Measurements from ENCODE around the gene GPRC5C.
A peak's percentile ranks its signal among the peaks of the same experiment; 100 is the strongest.

Gene GPRC5C, protein sequence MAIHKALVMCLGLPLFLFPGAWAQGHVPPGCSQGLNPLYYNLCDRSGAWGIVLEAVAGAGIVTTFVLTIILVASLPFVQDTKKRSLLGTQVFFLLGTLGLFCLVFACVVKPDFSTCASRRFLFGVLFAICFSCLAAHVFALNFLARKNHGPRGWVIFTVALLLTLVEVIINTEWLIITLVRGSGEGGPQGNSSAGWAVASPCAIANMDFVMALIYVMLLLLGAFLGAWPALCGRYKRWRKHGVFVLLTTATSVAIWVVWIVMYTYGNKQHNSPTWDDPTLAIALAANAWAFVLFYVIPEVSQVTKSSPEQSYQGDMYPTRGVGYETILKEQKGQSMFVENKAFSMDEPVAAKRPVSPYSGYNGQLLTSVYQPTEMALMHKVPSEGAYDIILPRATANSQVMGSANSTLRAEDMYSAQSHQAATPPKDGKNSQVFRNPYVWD

DNA sequence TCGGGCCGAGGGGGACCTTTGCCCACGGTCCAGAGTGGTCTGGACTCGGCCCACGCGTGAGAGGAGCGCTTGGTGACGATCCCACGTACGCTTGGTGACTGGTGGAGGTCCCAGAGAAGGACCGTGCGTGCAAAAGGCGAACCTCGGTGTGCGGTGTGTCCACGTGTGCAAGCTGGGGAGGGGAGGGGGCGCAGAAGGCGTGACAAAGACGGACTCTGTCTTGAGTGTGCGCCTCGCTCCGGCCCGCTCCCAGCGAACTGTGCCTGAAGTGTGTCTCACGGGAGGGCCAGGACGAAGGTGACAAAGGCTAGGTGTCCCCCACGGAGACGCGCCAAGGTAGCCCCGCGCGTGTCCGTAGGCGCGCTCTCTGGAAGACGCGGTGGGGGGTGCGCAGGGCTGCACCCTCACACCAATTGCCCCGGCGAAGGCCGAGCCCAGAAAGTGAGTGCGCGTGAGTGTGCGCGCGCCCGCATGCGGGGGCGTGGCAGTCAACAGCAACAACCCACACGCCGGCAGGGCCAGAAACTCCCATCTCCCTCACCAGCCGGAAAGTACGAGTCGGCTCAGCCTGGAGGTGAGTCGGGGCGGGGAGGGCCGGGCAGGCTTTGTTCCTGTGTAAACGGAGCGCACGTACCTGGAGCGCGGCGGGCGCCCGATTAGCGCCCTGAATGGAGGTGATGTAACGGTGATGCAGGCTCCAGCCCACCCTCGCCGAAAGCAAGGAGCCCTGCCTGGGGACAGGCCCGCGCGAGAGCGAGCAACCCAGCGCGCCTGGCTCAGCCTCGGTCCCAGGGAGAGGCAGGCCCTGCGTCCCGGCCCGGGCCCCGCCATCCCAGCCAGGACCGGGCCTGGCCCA lies at the start of gene GPRC5C:
Gene GPRC5C (plus strand): TSS at position 521 of the 856 bp plus-strand sequence. CDS start 7,689 bp downstream, outside the sequence.
- H3K27ac Mint-ChIP-seq = no peak within 1 kb of the TSS
- H3K36me3 Mint-ChIP-seq (ENCODE audit: low read depth) = no peaks in the 10 kb centered on the region
- peak within 1 kb of the TSS; percentile 50 for H3K4me3 Mint-ChIP-seq
- H3K9me3 Mint-ChIP-seq = peaks cover under 1% of the 10 kb centered on the region
- H3K27me3 Mint-ChIP-seq (ENCODE audit: low read depth) = peaks cover 68% of the 10 kb centered on the region
- H3K4me1 Mint-ChIP-seq (ENCODE audit: low read depth) = peaks cover 2% of the 10 kb centered on the region

GRCh38 chr17:74383141-74383540 lies 48.7 kb upstream of the GPRC5C start:
- no peaks in the 10 kb centered on the region for H3K36me3 Mint-ChIP-seq (ENCODE audit: low read depth)
- peaks cover 4% of the 10 kb centered on the region for H3K27me3 Mint-ChIP-seq (ENCODE audit: low read depth)
- H3K4me3 Mint-ChIP-seq = no peak overlapping the region
- no peaks in the 10 kb centered on the region for H3K9me3 Mint-ChIP-seq
- H3K27ac Mint-ChIP-seq = no peak overlapping the region
- no peaks in the 10 kb centered on the region for H3K4me1 Mint-ChIP-seq (ENCODE audit: low read depth)

- Mint-ChIP-seq H3K27ac (no peak overlapping the region), H3K4me1 (ENCODE audit: low read depth) (no peaks in the 10 kb centered on the region), H3K9me3 (no peaks in the 10 kb centered on the region), H3K4me3 (no peak overlapping the region), H3K27me3 (ENCODE audit: low read depth) (peaks cover 4% of the 10 kb centered on the region), H3K36me3 (ENCODE audit: low read depth) (no peaks in the 10 kb centered on the region)
These were observed 46.7 kb upstream of the GPRC5C start for GRCh38 chr17:74385201-74385600.

GRCh38 chr17:74386386-74386785 lies 45.5 kb upstream of the GPRC5C start:
- Mint-ChIP-seq H3K27me3 (ENCODE audit: low read depth) (peaks cover 4% of the 10 kb centered on the region), H3K36me3 (ENCODE audit: low read depth) (no peaks in the 10 kb centered on the region)

GRCh38 chr17:74387365-74388218 lies 44.3 kb upstream of the GPRC5C start:
- Mint-ChIP-seq H3K4me3 (no peak overlapping the region), H3K27me3 (ENCODE audit: low read depth) (peaks cover 4% of the 10 kb centered on the region), H3K9me3 (no peaks in the 10 kb centered on the region), H3K27ac (no peak overlapping the region), H3K4me1 (ENCODE audit: low read depth) (no peaks in the 10 kb centered on the region), H3K36me3 (ENCODE audit: low read depth) (no peaks in the 10 kb centered on the region)

More at GRCh38 chr17:74386386-74386785, 45.5 kb upstream of the GPRC5C start:
- Mint-ChIP-seq H3K27ac (no peak overlapping the region), H3K4me3 (no peak overlapping the region), H3K9me3 (no peaks in the 10 kb centered on the region), H3K4me1 (ENCODE audit: low read depth) (no peaks in the 10 kb centered on the region)

GRCh38 chr17:74389084-74389753 lies 42.7 kb upstream of the GPRC5C start:
- Mint-ChIP-seq H3K9me3 (no peaks in the 10 kb centered on the region), H3K27ac (no peak overlapping the region), H3K4me1 (ENCODE audit: low read depth) (no peaks in the 10 kb centered on the region), H3K36me3 (ENCODE audit: low read depth) (no peaks in the 10 kb centered on the region), H3K27me3 (ENCODE audit: low read depth) (peaks cover 4% of the 10 kb centered on the region), H3K4me3 (no peak overlapping the region)

GRCh38 chr17:74389937-74390679 lies 41.8 kb upstream of the GPRC5C start:
- no peaks in the 10 kb centered on the region for H3K9me3 Mint-ChIP-seq
- H3K4me1 Mint-ChIP-seq (ENCODE audit: low read depth) = no peaks in the 10 kb centered on the region
- H3K4me3 Mint-ChIP-seq = no peak overlapping the region
- H3K27ac Mint-ChIP-seq = no peak overlapping the region
- no peaks in the 10 kb centered on the region for H3K36me3 Mint-ChIP-seq (ENCODE audit: low read depth)
- peaks cover 4% of the 10 kb centered on the region for H3K27me3 Mint-ChIP-seq (ENCODE audit: low read depth)

DNA sequence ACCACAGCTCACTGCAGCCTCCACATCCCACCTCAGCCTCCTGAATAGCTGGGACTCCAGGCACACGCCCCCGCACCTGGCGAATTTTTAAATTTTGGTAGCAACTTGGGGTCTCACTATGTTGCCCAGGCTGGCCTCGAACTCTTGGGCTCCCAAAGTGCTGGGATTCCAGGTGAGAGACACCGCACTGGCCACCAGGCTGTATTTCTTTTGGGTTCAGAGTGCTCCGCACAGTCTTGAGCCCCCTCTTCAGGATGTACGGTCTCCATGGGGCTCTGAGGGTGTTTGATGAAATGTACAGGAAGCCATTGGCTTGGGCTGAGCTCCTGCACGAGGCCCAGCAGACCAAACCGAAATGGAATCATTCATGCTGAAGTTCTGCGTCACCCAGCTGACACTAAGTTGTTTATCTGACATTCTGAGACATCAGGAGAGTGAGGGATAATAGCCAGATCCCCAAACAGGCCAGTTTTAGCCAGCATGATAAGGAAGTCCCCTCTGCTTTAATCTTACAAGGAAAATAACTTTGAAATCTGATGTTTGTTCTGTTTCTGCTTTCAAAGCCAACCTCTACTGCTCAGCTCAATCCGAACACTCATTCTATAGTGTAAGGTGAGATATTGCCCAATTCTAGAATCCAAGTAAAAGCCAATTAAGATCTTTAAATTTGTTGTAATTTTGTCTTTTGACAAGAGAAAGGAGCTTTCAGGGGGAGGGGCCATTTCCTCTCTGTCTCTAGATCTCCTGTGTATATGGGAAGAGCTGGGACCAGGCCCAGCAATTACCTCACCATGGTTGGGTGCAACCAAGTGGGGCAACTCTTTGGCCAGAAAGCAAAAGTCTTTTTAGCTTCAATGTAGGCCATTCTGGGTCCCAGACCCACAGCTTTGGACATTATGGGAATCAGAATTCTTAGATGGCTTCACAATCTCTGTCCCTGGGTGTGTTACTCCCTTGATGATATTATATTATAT lies 40.9 kb upstream of the GPRC5C start:
- H3K4me1 Mint-ChIP-seq (ENCODE audit: low read depth) = no peaks in the 10 kb centered on the region
- H3K27ac Mint-ChIP-seq = no peak overlapping the region
- H3K9me3 Mint-ChIP-seq = no peaks in the 10 kb centered on the region
- peaks cover 6% of the 10 kb centered on the region for H3K27me3 Mint-ChIP-seq (ENCODE audit: low read depth)
- no peak overlapping the region for H3K4me3 Mint-ChIP-seq
- no peaks in the 10 kb centered on the region for H3K36me3 Mint-ChIP-seq (ENCODE audit: low read depth)

GRCh38 chr17:74391771-74392170 lies 40.1 kb upstream of the GPRC5C start:
- Mint-ChIP-seq H3K4me3 (no peak overlapping the region), H3K4me1 (ENCODE audit: low read depth) (no peaks in the 10 kb centered on the region), H3K27ac (no peak overlapping the region), H3K9me3 (no peaks in the 10 kb centered on the region), H3K36me3 (ENCODE audit: low read depth) (no peaks in the 10 kb centered on the region), H3K27me3 (ENCODE audit: low read depth) (peaks cover 6% of the 10 kb centered on the region)

- H3K36me3 Mint-ChIP-seq (ENCODE audit: low read depth) = no peaks in the 10 kb centered on the region
- no peaks in the 10 kb centered on the region for H3K4me1 Mint-ChIP-seq (ENCODE audit: low read depth)
- H3K4me3 Mint-ChIP-seq = no peak overlapping the region
- no peaks in the 10 kb centered on the region for H3K9me3 Mint-ChIP-seq
- peaks cover 6% of the 10 kb centered on the region for H3K27me3 Mint-ChIP-seq (ENCODE audit: low read depth)
- no peak overlapping the region for H3K27ac Mint-ChIP-seq
These were observed 39.0 kb upstream of the GPRC5C start for GRCh38 chr17:74392848-74393247.

DNA sequence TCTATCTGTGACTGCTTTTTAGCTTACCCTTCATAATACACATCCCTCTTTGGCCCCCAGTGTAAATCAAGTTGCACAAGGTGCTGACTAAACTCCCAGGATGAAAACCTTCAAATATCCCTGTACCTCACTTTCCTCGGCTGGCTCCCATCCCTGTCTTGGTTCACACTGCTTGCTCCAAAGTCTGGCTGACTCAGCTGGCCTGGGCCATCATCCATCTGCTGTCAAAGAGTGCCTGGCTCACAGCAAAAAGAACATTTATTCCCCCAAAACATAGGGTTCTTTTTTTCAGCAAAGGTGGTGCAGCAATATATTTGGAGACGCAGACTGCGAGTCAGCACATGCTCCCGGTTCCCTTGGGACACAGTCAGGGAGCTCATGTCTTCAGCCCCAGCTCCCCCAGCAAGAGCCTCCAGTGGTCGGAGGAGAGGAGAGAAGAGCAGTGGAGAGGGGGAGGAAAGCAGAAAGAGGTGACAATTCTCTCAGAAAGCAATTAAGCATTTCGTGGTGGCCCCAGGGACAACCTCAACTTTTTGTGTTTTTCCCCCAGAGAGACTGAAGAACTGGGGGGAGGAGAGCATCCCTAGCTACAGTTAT lies 38.4 kb upstream of the GPRC5C start:
- H3K36me3 Mint-ChIP-seq (ENCODE audit: low read depth) = no peaks in the 10 kb centered on the region
- peaks cover 6% of the 10 kb centered on the region for H3K27me3 Mint-ChIP-seq (ENCODE audit: low read depth)
- H3K4me3 Mint-ChIP-seq = no peak overlapping the region
- no peaks in the 10 kb centered on the region for H3K9me3 Mint-ChIP-seq
- H3K27ac Mint-ChIP-seq = no peak overlapping the region
- H3K4me1 Mint-ChIP-seq (ENCODE audit: low read depth) = no peaks in the 10 kb centered on the region

- no peaks in the 10 kb centered on the region for H3K36me3 Mint-ChIP-seq (ENCODE audit: low read depth)
- H3K27ac Mint-ChIP-seq = no peak overlapping the region
- no peaks in the 10 kb centered on the region for H3K4me1 Mint-ChIP-seq (ENCODE audit: low read depth)
- H3K27me3 Mint-ChIP-seq (ENCODE audit: low read depth) = peaks cover 10% of the 10 kb centered on the region
- H3K4me3 Mint-ChIP-seq = no peak overlapping the region
- no peaks in the 10 kb centered on the region for H3K9me3 Mint-ChIP-seq
These were observed 37.5 kb upstream of the GPRC5C start for GRCh38 chr17:74394275-74394950.
